COLO829 (cell line): Measurements from ENCODE around the gene PSMC4.

ENCODE experiments used
- DNase-seq: peaks from one replicate; pipeline ENCODE4 v3.0.0; 2012; ENCODE audit warnings: low spot score

The PSMC4 gene

DNA sequence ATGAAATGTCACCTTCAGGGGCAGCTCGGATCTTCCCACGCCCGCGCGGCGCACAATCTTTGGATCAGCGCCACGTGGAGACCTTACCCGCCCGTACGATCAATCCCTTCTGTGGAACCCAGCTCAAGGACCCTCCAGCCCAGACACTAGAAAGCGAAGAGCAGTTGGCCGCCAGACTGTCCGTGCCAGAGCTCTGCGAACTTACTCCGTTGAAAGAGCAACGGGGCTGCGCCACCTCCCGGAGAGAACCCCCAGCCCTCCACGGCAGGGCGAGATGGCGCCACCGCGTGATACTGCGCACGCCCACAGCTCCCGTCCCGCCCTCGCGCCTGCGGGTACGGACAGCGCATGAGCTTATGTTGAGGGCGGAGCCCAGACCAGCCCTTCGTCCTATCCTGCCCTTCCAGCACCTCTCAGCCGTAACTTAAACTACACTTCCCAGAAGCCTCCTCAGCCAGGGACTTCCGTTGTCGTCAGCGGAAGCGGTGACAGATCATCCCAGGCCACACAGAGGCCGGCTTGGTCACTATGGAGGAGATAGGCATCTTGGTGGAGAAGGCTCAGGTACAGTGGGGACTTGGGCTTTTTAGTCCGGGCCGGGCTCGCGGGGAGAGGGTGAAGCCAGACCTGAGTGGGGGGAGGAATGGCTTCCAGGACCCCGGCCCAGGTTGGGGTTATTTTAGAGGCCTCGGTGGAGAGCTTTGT lies at the start of gene PSMC4:
Gene PSMC4 (plus strand): TSS at position 491 of the 705 bp plus-strand sequence. CDS start 38 bp downstream, at position 529.
- DNase-seq, result peak; percentile 98

- no peak for DNase-seq
These were observed 47.1 kb upstream of the PSMC4 start for GRCh38 chr19:39923862-39924261.

GRCh38 chr19:39924389-39924788 lies 46.6 kb upstream of the PSMC4 start:
- DNase-seq, result no peak

DNA sequence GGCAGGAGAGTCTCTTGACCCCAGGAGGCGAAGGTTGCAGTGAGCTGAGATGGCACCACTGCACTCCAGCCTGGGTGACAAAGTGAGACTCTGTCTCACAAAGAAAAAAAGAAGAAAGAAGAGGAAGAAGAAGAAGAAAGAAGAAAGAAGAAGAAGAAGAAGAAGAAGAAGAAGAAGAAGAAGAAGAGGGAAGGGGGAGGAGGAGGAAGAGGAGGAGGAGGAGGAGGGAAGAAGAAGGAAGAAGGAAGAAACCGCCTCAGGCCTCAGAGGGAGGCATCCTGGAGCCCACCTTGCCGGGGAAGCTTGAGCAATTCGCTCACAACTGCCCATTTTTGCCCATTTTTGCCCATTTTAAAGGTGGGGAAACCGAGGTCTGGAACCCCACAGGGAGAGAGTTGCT lies 46.0 kb upstream of the PSMC4 start:
- DNase-seq, result no peak

DNA sequence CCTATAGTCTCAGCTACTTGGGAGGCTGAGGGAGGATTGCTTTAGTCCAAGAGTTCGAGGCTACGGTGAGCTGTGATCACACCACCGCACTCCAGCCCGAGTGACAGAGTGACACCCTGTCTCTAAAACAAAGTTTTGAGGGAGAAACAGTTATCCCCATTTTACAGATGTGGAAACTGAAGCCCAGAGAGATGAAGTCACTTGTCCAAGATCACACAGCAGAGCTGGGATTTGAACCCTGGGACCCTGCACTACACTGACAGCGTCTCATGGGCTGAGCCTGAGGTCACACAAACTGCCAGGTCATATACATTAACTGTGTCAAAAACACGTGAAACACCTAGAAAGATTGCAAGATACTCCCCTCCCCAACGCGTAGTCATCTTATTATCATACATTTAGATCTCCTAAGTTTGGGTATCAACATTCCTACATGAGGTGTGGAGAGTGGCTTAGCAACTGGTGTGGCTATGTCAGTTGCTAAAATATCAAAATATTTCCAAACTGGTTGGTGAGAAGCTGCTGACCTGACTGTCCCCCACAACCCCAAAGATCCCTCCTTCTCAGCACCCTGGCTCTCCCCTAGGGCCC lies 44.7 kb upstream of the PSMC4 start:
- no peak for DNase-seq

DNA sequence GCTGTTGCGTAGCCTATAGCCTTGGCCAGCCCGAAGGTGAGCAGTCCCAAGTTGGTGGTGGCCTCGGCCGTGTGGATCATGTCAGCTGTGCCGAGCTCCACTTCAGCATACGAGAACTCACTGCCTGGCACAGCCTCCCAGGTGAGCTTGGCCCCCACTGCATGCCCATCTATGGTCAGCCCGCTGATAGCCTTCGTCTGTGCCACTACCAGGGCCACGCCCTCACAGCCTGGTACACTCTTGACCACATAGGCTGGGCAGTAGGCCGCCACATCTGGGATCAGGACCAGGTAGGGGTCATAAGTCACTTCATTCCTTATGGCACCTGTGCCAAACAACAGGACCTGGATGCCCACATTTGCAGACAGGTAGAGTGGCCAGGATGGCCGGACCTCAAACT lies 43.9 kb upstream of the PSMC4 start:
- no peak for DNase-seq

DNA sequence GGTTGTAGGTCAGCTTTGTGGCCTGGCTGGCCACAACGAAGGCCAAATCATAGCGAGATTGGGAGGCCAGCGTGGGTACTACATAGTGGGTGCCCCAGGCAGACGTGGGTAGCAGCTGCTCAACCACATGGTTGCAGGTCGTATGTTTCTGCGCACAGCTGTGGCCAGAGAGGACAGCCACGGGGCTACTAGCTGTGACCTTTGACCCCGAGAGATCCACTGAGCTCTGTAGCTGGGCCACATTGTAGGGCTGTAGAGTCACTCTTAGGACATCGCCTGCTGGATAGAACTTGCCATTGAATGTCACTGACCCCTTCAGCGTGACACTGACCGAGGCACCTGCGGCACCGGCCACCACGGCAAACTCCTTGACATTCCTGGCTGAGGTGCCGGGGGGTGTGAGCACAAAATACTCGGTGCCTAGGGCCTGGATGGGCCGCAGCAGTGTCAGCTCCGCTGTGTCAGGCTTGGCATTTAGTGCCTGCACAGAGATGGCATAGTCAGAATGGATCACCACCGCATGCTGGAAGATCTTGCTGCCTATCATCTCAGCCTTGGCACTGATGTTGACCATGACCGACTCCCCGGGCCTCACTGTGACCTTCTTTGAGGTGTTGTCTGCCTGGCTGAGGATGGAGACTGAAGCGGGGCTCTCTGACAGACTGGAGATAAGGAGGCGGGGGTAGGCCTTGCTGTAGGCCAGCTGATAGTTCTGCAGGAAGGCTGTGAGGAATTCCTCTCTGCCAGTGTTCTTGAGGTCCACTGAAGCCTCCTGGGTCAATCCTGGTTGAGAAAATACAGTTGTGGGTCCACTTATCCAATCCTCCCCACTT lies 43.2 kb upstream of the PSMC4 start:
- no peak for DNase-seq

DNA sequence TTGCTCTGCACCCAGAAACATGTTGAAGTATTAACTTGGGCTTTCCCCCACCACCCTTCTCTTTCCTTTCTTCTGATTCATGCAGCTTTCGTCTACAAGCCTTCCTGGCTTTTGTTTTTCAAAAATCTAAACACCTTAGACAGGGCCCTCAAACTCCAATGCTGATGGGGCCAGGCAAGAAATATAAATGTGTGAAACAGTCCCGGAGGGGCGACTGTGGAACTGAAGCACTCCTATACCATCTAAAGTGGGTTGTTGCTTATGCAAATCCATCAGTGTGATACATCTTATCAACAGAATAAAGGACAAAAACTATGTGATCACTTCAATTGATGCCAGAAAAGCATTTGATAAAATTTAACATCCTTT lies 42.6 kb upstream of the PSMC4 start:
- DNase-seq, result no peak

DNA sequence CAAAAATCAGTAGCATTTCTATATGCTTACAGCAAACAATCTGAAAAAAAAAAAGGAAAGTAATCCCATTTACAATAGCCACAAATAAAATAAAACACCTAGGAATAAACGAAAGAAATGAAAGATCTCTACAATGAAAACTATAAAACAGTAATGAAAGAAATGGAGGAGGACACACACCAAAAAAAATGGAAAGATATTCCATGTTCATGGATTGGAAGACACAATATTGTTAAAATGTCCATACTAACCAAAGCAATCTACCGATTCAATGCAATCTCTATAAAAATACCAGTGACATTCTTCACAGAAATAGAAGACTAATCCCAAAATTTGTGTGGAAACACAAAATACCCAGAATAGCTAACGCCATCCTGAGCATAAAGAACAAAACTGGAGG lies 41.2 kb upstream of the PSMC4 start:
- DNase-seq, result no peak

DNA sequence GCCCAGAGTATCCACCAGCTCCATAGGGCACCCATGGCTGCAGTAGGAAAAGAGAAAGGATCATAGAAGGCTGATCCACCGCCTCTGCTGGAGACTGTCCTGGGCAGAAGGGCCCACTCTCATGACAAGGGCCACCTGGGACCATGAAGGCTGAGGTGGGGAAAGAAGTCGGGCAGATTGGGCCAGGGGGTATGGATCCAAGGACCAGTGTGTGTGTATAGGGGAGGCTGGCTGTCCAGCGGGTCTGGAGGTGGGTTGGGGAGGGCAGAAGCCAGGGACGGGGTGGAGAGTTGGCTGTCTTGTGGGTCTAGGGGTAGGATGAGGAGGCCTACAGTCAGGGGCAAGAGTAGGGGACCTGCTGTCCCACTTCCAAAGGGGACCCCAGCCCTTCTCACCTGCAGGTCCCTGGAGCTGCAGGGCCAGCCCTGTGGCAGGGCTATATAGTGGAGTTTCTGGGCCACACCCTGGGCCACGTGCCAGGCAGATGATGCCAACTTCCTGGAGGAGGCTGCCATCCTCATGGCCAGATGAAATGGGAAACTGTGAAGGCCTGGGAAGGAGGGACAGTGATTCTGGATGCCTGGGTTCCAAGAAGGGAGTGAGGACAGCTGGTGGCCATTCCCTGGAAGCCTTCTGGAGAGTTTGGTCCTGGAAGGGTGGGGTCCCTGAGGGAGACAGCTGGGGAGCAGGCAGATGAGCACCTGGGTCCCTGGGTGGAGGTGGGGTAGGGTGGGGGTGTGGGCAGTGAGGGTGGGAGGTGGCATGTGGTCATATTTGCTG lies 36.2 kb upstream of the PSMC4 start, which contains the start of gene FCGBP:
Gene FCGBP (minus strand): TSS at position 51 of the 780 bp plus-strand sequence.
- DNase-seq, result no peak

GRCh38 chr19:39935364-39935661 lies 35.7 kb upstream of the PSMC4 start:
- DNase-seq, result no peak

- no peak for DNase-seq
These were observed 34.9 kb upstream of the PSMC4 start for GRCh38 chr19:39936020-39936419.

DNA sequence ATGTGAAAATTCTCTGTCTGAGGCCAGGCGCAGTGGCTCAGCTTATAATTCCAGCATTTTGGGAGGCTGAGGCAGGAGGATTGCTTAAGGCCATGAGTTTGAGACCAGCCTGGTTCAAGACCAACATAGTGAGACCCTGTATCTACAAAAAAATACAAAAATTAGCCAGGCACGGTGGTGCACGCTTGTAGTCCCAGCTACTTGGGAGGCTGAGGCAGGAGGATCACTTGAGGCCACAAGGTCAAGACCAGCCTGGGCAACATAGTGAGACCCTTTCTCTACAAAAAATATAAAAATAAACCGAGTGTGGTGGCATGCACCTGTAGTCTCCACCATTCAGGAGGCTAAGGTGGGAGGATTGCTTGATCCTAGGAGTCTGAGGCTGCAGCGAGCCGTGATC lies 34.3 kb upstream of the PSMC4 start:
- no peak for DNase-seq

DNA sequence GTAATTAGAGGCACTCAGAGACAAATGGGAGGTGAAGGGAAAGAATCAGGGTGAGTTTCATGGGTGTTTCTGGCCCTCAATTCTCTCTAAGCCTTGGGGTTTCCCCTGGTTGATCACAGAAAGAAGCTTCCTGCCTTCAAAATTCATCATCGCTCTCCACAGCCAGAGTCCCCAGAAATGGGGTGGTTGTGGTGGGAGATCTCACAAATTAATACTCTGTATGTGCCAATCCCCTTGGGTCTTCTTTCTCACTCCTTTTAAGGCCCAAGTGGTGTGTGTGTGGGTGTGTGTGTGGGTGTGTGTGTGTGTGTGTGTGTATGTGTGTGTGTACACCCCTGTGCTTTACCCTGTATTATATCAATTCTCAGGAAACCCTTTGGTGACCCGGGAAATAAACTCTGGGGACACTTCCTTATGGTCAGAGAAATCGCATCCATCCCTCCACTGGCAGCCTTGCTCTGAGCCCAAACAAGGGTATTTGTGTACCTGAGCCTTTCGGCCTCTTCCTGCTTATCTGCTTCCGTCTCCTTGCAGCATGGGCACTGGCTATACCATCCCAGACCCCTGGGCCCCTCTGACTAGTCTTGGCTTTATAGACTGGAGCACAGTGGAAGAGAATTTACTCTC lies 33.8 kb upstream of the PSMC4 start:
- DNase-seq, result no peak

DNA sequence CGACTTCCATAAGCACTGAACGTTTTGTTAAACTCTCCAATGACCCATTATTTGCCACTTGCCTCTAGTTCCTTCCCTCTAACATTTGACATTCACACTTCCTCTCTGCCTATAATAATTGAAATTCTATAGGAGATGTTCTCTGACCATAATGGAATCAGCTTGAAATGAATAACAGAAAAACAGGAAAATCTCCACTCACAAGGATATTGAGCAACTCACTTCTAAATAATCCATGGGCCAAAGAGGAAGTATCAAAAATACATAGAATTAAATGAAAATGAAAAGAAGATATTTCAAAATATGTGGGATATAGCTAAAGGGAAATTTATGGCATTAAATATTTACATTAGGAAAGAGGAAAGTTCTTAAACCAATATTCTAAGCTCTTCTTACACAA lies 33.2 kb upstream of the PSMC4 start:
- no peak for DNase-seq

DNA sequence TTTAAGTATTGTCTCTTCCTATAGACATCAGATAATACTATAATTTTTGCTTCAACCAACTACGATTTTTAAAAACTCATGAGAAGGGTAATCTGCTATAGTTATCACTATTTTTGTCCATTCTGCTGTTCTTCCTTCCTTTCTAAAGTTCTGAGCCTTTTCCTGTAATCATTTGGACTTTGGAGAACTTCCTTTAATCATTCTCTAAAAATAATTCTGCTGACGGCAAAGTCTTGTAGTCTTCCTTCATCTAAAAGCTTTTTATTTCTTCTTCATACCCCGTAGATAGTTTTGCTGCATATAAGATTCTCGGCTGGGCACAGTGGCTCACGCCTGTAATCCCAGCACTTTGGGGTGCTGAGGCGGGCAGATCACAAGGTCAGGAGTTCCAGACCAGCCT lies 31.4 kb upstream of the PSMC4 start:
- DNase-seq, result no peak

DNA sequence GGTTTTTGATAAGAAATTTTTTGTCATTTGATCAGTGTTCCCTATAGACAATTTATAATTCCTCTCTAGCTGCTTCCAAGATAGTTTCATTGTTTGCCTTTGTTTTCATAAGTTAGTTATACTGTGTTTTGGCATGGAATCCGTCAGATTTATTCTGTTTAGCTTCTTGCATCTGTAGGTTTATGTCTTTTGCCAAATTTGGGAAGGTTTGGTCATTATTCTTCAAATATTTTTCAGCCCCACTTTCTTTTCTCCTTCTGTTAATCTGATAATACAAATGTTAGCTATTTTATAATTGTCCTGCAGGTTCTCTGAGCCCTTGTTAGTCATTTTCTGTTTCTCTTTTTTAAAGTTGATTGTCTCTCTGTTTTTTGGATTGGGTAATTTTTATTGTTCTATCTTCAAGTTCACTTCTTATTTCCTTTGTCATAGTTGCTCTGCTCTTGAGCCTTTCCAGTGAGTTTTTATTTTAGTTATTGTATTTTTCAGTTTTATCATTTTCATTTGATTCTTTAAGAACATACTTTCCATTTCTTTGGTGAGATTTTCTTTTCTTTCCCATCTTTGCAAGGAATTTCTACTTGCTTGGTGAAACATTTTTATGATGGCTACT lies 30.6 kb upstream of the PSMC4 start:
- DNase-seq, result no peak

GRCh38 chr19:39941151-39941550 lies 29.8 kb upstream of the PSMC4 start:
- no peak for DNase-seq

- no peak for DNase-seq
These were observed 29.2 kb upstream of the PSMC4 start for GRCh38 chr19:39941615-39942365.

- no peak for DNase-seq
These were observed 28.6 kb upstream of the PSMC4 start for GRCh38 chr19:39942366-39942730.

DNA sequence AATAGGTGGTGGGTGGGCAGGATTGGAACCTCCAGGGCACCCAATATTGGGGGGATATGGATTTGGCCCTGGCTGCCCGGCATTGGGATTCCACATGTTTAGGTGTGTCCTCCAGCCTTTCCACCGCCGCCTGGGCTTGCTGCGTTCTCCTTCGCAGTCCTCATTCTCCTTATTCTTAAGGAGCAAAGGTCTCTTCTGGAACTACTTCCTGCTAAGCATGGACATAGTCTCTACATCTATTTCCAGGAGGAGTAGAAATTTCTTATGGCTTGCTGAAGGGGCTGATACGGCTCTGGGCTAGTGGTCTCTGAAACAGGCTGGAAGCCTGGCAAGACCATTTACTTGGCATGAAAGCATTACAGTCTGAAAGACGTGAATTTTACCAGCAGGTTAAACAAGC lies 27.4 kb upstream of the PSMC4 start:
- DNase-seq, result no peak
